Activated B cell treated with CpG ODN at 0.5 μM for 24 hours (primary cell): ENCODE data around the gene BEAN1. TPM values are rescaled to one million over a fixed set of nuclear protein-coding genes. Genes with fewer than 3 reads are reported as not detected.

Experiments
- ATAC-seq: fragments of 200-7000 bp; cut with Tn5 transposase; one replicate; pipeline ENCODE4 v1.10.0; 2021; ENCODE audit warnings: low read depth, mild to moderate bottlenecking, moderate library complexity
- CTCF ChIA-PET: fragments of 350-600 bp; sonication (Branson Sonifier 250); formaldehyde crosslinking; loops from one replicate; lab custom pipeline; 2021; ENCODE audit warnings: antibody characterized with exemption; lab: Charles Lee
- POLR2A ChIA-PET: fragments of 350-600 bp; sonication (Branson Sonifier 250); formaldehyde crosslinking; loops from one replicate; lab custom pipeline; 2021; ENCODE audit warnings: antibody characterized with exemption; lab: Charles Lee
- DNase-seq: peaks from one replicate; pipeline ENCODE4 v3.0.0; 2022
- H3K27ac Mint-ChIP-seq: one replicate; pipeline ENCODE4 v1.8.0; 2020; ENCODE audit warnings: mixed read lengths
- H3K27me3 Mint-ChIP-seq: one replicate; pipeline ENCODE4 v1.8.0; 2021; ENCODE audit warnings: mixed read lengths
- H3K36me3 Mint-ChIP-seq: one replicate; pipeline ENCODE4 v1.8.0; 2021; ENCODE audit warnings: low read depth, mixed read lengths
- H3K4me1 Mint-ChIP-seq: one replicate; pipeline ENCODE4 v1.8.0; 2021; ENCODE audit warnings: mixed read lengths
- H3K4me3 Mint-ChIP-seq: one replicate; pipeline ENCODE4 v1.8.0; 2020; ENCODE audit warnings: mild to moderate bottlenecking, mixed read lengths
- H3K9me3 Mint-ChIP-seq: one replicate; pipeline ENCODE4 v1.8.0; 2020; ENCODE audit warnings: mixed read lengths
- intact Hi-C: fragments of 100-400 bp; cut with micrococcal nuclease; formaldehyde crosslinking; loops from one replicate; pipeline ENCODE4 v1.15.1; 2024
- total RNA-seq: library from RNA; stranded (reverse); gene quantifications from 2 replicates; pipeline ENCODE4 v1.2.3, GENCODE V29; 2022
- TF ChIP-seq, protein P1 (sequence below): fragments of 200-600 bp; IDR thresholded peaks from one replicate; pipeline ENCODE4 v1.8.0; 2022; ENCODE audit warnings: antibody characterized with exemption, mild to moderate bottlenecking

BEAN1 gene
- total RNA-seq, 1 donor from 2014 or later = not detected

DNA sequence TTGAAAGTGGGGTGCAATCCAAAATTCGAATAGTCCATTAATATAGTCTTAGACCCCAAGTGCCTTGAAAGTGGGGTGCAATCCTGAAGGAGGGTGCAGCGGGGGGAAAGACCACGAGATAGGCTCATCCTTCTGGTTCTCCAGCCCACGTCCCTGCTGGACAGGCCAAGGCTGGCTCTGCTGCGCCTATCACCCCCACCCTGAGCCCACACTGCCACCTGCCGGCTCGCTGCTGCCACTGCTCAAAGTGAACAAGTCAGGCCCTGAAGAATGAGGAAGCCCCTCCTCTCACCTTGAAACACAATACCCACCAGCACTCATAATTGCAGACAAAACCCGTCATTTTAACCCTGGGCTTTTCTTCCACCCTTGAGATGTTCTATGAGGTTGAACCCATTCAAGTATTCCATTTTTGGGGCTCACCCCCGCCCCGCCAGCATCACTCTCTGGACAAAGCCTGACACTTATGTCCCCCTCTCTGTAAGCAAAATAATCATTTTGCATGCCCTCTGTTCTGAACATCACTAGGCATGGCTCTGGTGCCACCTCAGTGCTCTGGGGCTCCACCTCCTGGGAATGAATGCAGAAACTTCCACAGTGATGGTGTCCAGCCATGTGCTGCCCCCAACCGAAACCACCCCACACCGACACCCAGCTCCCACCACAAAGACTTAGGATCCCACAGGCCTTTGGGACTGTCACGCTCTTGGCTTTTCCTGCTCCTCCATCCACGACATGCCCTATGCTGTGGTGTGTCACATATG, 56.8 kb downstream of the BEAN1 start:
- DNase-seq (peak; percentile 69), ATAC-seq (peak; percentile 94)
- TF ChIP-seq, protein P1, sequence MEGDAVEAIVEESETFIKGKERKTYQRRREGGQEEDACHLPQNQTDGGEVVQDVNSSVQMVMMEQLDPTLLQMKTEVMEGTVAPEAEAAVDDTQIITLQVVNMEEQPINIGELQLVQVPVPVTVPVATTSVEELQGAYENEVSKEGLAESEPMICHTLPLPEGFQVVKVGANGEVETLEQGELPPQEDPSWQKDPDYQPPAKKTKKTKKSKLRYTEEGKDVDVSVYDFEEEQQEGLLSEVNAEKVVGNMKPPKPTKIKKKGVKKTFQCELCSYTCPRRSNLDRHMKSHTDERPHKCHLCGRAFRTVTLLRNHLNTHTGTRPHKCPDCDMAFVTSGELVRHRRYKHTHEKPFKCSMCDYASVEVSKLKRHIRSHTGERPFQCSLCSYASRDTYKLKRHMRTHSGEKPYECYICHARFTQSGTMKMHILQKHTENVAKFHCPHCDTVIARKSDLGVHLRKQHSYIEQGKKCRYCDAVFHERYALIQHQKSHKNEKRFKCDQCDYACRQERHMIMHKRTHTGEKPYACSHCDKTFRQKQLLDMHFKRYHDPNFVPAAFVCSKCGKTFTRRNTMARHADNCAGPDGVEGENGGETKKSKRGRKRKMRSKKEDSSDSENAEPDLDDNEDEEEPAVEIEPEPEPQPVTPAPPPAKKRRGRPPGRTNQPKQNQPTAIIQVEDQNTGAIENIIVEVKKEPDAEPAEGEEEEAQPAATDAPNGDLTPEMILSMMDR = peak; percentile 66
- ChIA-PET CTCF (interaction anchor here (1.0 to 2.1 kb wide), 7 partner anchors 41 to 127 kb away, joined by 3 to 11 read pairs (median 5); partner anchors contain the start of gene CKLF), POLR2A (no interaction called here)
- Mint-ChIP-seq H3K36me3 (no peaks in the 10 kb centered on the region), H3K4me3 (no peak overlapping the region), H3K27me3 (no peaks in the 10 kb centered on the region), H3K4me1 (peaks cover 15% of the 10 kb centered on the region), H3K9me3 (no peaks in the 10 kb centered on the region), H3K27ac (no peak overlapping the region)
- intact Hi-C loops = loop anchor here (1.0 kb wide), 2 partner anchors 32 to 78 kb away; no protein-coding TSS in a partner anchor

DNA sequence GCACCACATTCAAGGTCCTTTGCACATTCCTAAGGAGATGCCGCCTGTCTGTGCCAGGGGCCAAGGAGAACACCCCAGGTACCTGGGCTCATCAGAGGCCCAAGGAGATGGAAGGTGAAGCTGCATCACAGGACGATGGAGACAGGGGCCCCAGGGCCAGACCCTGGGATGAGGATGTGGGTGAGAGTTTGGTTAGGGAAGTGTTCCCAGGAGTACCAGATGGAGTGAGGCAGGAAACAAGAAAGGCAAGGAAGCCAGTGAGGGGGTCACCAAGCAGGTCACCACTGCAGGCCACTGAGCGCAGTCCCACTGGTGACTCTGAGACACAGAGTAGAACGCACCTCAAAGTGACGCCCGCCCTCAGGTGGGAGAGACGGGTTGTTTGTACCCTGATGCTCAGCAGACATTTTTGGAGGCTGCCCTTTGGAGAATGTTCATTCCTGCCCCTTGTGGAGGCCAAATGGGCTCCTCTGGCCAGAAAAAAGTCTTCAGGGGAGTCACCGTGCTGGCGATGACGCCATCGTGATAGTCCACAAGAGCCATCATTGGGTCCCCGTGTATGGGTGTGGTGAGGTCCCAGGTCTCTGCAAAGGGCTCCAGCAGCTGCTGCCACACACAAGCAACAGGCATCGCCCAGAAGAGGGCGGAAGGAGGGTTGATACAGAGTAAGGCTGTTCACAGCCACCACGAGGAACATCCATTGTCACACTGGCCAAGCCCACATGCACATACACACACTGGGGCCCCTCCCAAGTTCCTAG, 57.5 kb downstream of the BEAN1 start:
- TF ChIP-seq, protein P1 = no peak
- ATAC-seq (no peak), DNase-seq (peak; percentile 12)
- ChIA-PET POLR2A (no interaction called here), CTCF (interaction anchor here (1.4 to 1.8 kb wide), 2 partner anchors 68 to 127 kb away, joined by 3 to 6 read pairs; partner anchors contain the start of gene CKLF)
- Mint-ChIP-seq H3K36me3 (no peaks in the 10 kb centered on the region), H3K27me3 (no peaks in the 10 kb centered on the region), H3K4me1 (peaks cover 14% of the 10 kb centered on the region), H3K27ac (no peak overlapping the region), H3K4me3 (no peak overlapping the region), H3K9me3 (no peaks in the 10 kb centered on the region)
- intact Hi-C loops = no loop called here

- Mint-ChIP-seq H3K27ac (no peak overlapping the region), H3K9me3 (no peaks in the 10 kb centered on the region), H3K4me3 (no peak overlapping the region), H3K27me3 (no peaks in the 10 kb centered on the region), H3K4me1 (peaks cover 14% of the 10 kb centered on the region), H3K36me3 (no peaks in the 10 kb centered on the region)
- ATAC-seq (no peak), DNase-seq (peak; percentile 2)
- TF ChIP-seq, protein P1 = no peak
- ChIA-PET CTCF (interaction anchor here (1.4 to 1.8 kb wide), 2 partner anchors 67 to 93 kb away, joined by 3 read pairs; partner anchors contain the start of gene CKLF), POLR2A (no interaction called here)
- intact Hi-C loops = no loop called here
Measured at GRCh38 chr16:66485376-66485775, 58.3 kb downstream of the BEAN1 start.

GRCh38 chr16:66486199-66486772, 59.2 kb downstream of the BEAN1 start:
- TF ChIP-seq, protein P1 = no peak
- Mint-ChIP-seq H3K4me3 (no peak overlapping the region), H3K9me3 (no peaks in the 10 kb centered on the region), H3K27ac (no peak overlapping the region), H3K4me1 (peaks cover 18% of the 10 kb centered on the region), H3K36me3 (no peaks in the 10 kb centered on the region), H3K27me3 (no peaks in the 10 kb centered on the region)
- CTCF ChIA-PET = interaction anchor here (1.8 kb wide), 1 partner anchor 93 kb away, joined by 3 read pairs; no protein-coding TSS in a partner anchor
- ATAC-seq = no peak
- intact Hi-C loops = no loop called here
- POLR2A ChIA-PET = no interaction called here
- no peak for DNase-seq
